Activated naive CD4-positive, alpha-beta T cell treated with anti-CD3 and anti-CD28 coated beads for 36 hours (primary cell): Measurements from ENCODE around the gene RFWD3. TPM values are rescaled to one million over a fixed set of nuclear protein-coding genes. Genes with fewer than 3 reads are reported as not detected.
"Not testable (repeated sequence)": the region's sequence is repeated elsewhere in the genome, so short reads cannot be mapped to it uniquely, and the experiment has no call there.

Experiments
- CTCF ChIA-PET: fragments of 350-600 bp; sonication (Branson Sonifier 250); formaldehyde crosslinking; loops from one replicate; lab custom pipeline; 2021; ENCODE audit warnings: antibody characterized with exemption; lab: Charles Lee
- DNase-seq: peaks from one replicate; pipeline ENCODE4 v3.0.0-alpha.2; 2020
- H3K27ac Mint-ChIP-seq: one replicate; pipeline ENCODE4 v1.8.0; 2021; ENCODE audit warnings: mild to moderate bottlenecking, mixed read lengths
- H3K27me3 Mint-ChIP-seq: one replicate; pipeline ENCODE4 v1.8.0; 2021; ENCODE audit warnings: low read depth, mixed read lengths
- H3K36me3 Mint-ChIP-seq: one replicate; pipeline ENCODE4 v1.8.0; 2021; ENCODE audit warnings: low read depth, mixed read lengths
- H3K4me1 Mint-ChIP-seq: one replicate; pipeline ENCODE4 v1.8.0; 2021; ENCODE audit warnings: low read depth, mixed read lengths
- H3K4me3 Mint-ChIP-seq: one replicate; pipeline ENCODE4 v1.8.0; 2021; ENCODE audit warnings: mild to moderate bottlenecking, moderate library complexity, mixed read lengths
- H3K9me3 Mint-ChIP-seq: one replicate; pipeline ENCODE4 v1.8.0; 2021; ENCODE audit warnings: mixed read lengths
- intact Hi-C: fragments of 100-400 bp; cut with micrococcal nuclease; formaldehyde crosslinking; loops from one replicate; pipeline ENCODE4 v1.15.1; 2023
- total RNA-seq, 2 experiments: library from RNA; stranded (reverse); gene quantifications; one replicate each; pipeline ENCODE4 v1.2.3, GENCODE V29; 2021

The RFWD3 gene
- total RNA-seq, 2 experiments from 2014 or later, result 114 to 124 TPM

GRCh38 chr16:74698222-74698621, 31.5 kb upstream of the RFWD3 start:
- intact Hi-C loops, result no loop called here
- H3K27me3 Mint-ChIP-seq, result no peaks in the 10 kb centered on the region
- H3K27ac Mint-ChIP-seq, result peak overlapping the region; percentile 11
- peak overlapping the region; percentile 65 for H3K4me3 Mint-ChIP-seq
- H3K4me1 Mint-ChIP-seq, result peaks cover 59% of the 10 kb centered on the region
- no peaks in the 10 kb centered on the region for H3K9me3 Mint-ChIP-seq
- CTCF ChIA-PET, result interaction anchor here (0.9 to 1.6 kb wide), 4 partner anchors 10 to 165 kb away, joined by 3 to 6 read pairs (median 4); no protein-coding TSS in a partner anchor
- DNase-seq, result no peak
- peaks cover 16% of the 10 kb centered on the region for H3K36me3 Mint-ChIP-seq

GRCh38 chr16:74695450-74696422, 29.1 kb upstream of the RFWD3 start:
- H3K4me1 Mint-ChIP-seq, result peaks cover 47% of the 10 kb centered on the region
- peak overlapping the region; percentile 66 for H3K4me3 Mint-ChIP-seq
- H3K27ac Mint-ChIP-seq, result no peak overlapping the region
- H3K9me3 Mint-ChIP-seq, result no peaks in the 10 kb centered on the region
- CTCF ChIA-PET, result interaction anchor here (0.7 to 2.0 kb wide), 3 partner anchors 17 to 167 kb away, joined by 3 to 5 read pairs (median 4); no protein-coding TSS in a partner anchor
- intact Hi-C loops, result no loop called here
- H3K27me3 Mint-ChIP-seq, result no peaks in the 10 kb centered on the region
- H3K36me3 Mint-ChIP-seq, result peaks cover 30% of the 10 kb centered on the region
- peak; percentile 75 for DNase-seq

DNA sequence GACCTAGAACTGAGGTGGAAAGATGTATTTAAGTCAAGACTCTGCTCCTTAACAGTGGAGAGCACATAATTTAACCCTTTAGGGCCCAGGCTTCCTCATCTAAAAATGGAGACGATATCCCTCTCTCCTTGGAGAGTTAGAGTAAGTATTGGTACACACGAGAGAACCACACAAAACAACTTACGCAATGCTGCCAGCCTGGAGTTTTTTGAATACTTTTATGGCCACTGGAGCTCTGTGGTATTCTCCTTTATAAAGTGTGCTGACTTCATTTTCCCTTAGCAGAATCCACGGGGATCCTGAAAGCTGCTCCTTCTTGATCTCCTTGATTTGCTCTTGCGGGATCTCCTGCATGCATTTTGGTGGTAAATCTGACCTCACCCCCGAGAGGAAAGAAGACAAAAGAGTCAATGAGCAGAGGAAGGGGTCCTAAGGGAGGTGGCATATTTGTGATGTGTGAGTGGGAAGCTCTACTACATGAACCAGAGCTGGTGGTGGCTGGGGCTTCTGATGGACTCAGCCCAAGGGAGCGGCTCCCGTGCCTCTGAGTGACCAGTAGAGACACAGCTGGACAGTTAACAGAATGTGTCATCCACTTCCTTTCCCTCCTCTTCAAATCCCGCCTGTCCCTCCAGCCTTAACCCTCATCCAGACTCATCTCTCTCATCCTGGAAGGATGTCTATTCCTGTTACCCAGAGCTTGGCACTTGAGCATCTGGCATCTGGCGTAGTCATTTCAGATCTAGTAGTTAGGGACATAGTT, 24.6 kb upstream of the RFWD3 start:
- no peak overlapping the region for H3K27ac Mint-ChIP-seq
- H3K36me3 Mint-ChIP-seq, result peaks cover 43% of the 10 kb centered on the region
- H3K4me3 Mint-ChIP-seq, result no peak overlapping the region
- no peak for DNase-seq
- peaks cover 15% of the 10 kb centered on the region for H3K4me1 Mint-ChIP-seq
- intact Hi-C loops, result no loop called here
- CTCF ChIA-PET, result interaction anchor here (1.1 kb wide), 1 partner anchor 8 kb away, joined by 3 read pairs; no protein-coding TSS in a partner anchor
- H3K9me3 Mint-ChIP-seq, result no peaks in the 10 kb centered on the region
- no peaks in the 10 kb centered on the region for H3K27me3 Mint-ChIP-seq

- H3K4me1 Mint-ChIP-seq, result peaks cover 2% of the 10 kb centered on the region
- intact Hi-C loops, result no loop called here
- CTCF ChIA-PET, result interaction anchor here (0.6 kb wide), 1 partner anchor 239 kb away, joined by 5 read pairs; no protein-coding TSS in a partner anchor
- H3K27me3 Mint-ChIP-seq, result no peaks in the 10 kb centered on the region
- peaks cover 20% of the 10 kb centered on the region for H3K36me3 Mint-ChIP-seq
- no peaks in the 10 kb centered on the region for H3K9me3 Mint-ChIP-seq
- DNase-seq, result no peak
- no peak overlapping the region for H3K27ac Mint-ChIP-seq
- H3K4me3 Mint-ChIP-seq, result no peak overlapping the region
Measured at GRCh38 chr16:74682556-74682955, 15.9 kb upstream of the RFWD3 start.

- Mint-ChIP-seq H3K9me3 (no peaks in the 10 kb centered on the region), H3K4me1 (no peaks in the 10 kb centered on the region), H3K27me3 (no peaks in the 10 kb centered on the region), H3K27ac (no peak overlapping the region), H3K4me3 (no peak overlapping the region), H3K36me3 (peaks cover 16% of the 10 kb centered on the region)
- DNase-seq, result no peak
- CTCF ChIA-PET, result no interaction called here
- intact Hi-C loops, result no loop called here
Measured at GRCh38 chr16:74680681-74681080, 14.0 kb upstream of the RFWD3 start.

DNA sequence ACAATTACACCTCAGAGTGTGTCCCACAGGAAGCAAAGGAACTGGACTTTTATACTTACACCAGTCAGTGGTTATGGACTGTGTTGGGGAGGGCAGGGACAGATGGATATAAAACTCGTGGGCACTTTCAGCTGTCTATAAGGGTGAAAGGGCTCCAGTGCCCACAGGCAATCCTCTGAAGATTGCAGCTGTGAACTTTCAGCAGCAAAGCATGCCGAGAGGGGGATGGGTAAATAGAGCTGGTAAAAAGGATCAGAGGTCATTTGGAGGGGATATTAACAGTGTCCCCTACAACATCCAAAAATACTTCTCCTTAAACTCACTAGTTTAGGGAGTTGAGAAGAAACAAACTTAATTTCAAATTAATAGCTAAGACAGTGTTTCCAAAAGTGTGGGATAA, 13.3 kb upstream of the RFWD3 start:
- H3K9me3 Mint-ChIP-seq, result no peaks in the 10 kb centered on the region
- intact Hi-C loops, result no loop called here
- CTCF ChIA-PET, result no interaction called here
- H3K4me3 Mint-ChIP-seq, result no peak overlapping the region
- peaks cover 14% of the 10 kb centered on the region for H3K36me3 Mint-ChIP-seq
- H3K4me1 Mint-ChIP-seq, result no peaks in the 10 kb centered on the region
- no peak for DNase-seq
- H3K27ac Mint-ChIP-seq, result no peak overlapping the region
- no peaks in the 10 kb centered on the region for H3K27me3 Mint-ChIP-seq

GRCh38 chr16:74677868-74678267, 11.2 kb upstream of the RFWD3 start:
- Mint-ChIP-seq H3K27me3 (no peaks in the 10 kb centered on the region), H3K9me3 (no peaks in the 10 kb centered on the region), H3K36me3 (peaks cover 10% of the 10 kb centered on the region), H3K4me1 (no peaks in the 10 kb centered on the region), H3K4me3 (no peak overlapping the region), H3K27ac (no peak overlapping the region)
- no peak for DNase-seq
- intact Hi-C loops, result no loop called here
- CTCF ChIA-PET, result interaction anchor here (0.7 kb wide), 1 partner anchor 46 kb away, joined by 3 read pairs; no protein-coding TSS in a partner anchor

DNA sequence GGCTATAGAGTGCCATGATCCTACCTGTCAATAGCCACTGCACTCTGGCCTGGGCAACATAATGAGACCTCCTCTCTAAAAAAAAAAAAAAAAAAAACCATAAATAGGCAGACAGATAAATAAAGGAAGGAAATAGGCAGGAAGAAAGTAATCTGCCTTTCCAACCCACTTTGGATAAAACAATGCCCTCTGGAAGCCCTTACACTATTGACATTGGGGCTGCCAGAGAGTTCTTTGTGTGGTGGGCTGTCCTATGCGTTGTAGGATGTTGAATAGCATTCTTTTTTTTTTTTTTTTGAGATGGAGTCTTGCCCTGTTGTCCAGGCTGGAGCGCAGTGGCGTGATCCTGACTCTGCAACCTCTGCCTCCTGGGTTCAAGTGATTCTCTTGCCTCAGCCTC, 7.2 kb upstream of the RFWD3 start:
- no peak overlapping the region for H3K4me3 Mint-ChIP-seq
- H3K4me1 Mint-ChIP-seq, result no peaks in the 10 kb centered on the region
- DNase-seq, result no peak
- H3K27ac Mint-ChIP-seq, result no peak overlapping the region
- H3K36me3 Mint-ChIP-seq, result peaks cover 16% of the 10 kb centered on the region
- H3K9me3 Mint-ChIP-seq, result no peaks in the 10 kb centered on the region
- CTCF ChIA-PET, result interaction anchor here (0.7 kb wide), 1 partner anchor 16 kb away, joined by 4 read pairs; no protein-coding TSS in a partner anchor
- no peaks in the 10 kb centered on the region for H3K27me3 Mint-ChIP-seq
- intact Hi-C loops, result no loop called here

GRCh38 chr16:74668877-74669276, 2.2 kb upstream of the RFWD3 start:
- intact Hi-C loops, DNase-seq, H3K27me3 Mint-ChIP-seq, H3K4me3 Mint-ChIP-seq, H3K9me3 Mint-ChIP-seq, H3K27ac Mint-ChIP-seq: not testable (repeated sequence)
- Mint-ChIP-seq H3K4me1 (peaks cover 18% of the 10 kb centered on the region), H3K36me3 (peaks cover 27% of the 10 kb centered on the region)
- CTCF ChIA-PET, result interaction anchor here (2.2 kb wide), 1 partner anchor 58 kb away, joined by 7 read pairs; no protein-coding TSS in a partner anchor

DNA sequence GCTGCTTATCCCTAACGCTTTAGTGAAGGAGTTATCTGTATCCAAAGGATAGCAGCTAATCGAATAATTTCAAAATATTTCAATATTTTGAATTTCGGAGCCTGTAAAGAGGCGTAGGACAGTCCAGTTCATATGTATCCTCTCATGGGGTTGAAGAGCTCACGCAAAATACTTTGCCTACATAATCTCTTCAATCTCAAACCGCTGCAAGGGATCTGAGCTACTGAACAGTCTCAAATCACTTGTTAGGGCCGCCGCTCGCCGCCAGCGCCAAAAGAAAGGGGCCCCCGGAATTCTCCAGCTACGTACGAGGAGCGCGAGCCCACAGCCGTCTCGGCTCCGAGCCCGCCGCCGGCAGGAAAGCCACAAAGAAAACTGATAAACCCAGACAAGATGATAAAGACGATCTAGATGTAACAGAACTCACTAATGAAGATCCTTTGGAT, 601 bp upstream of the RFWD3 start:
- peaks cover 36% of the 10 kb centered on the region for H3K36me3 Mint-ChIP-seq
- peaks cover 34% of the 10 kb centered on the region for H3K4me1 Mint-ChIP-seq

DNA sequence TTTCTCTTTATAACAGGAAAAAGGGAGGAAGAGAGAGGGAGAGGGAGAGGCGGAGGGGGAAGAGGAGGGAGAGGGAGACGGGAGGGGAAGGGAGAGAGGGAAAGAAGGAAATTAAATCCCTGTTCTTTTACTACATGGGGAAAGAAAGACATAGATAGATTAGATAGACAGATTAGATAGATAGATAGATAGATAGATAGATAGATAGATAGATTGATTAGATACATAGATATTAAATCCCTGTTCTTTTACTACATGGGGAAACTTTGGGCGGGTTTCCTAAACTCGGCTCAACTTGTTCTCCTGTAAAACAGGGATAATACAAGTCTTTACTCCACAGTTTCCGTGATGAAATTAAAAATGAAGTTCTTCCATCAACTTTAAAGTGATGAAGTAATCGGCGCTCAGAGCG, 661 bp downstream of the RFWD3 start:
- CTCF ChIA-PET, result interaction anchor here (1.2 to 1.7 kb wide), 2 partner anchors 14 to 196 kb away, joined by 3 to 5 read pairs; no protein-coding TSS in a partner anchor
- Mint-ChIP-seq H3K4me1 (peaks cover 44% of the 10 kb centered on the region), H3K27me3 (no peaks in the 10 kb centered on the region), H3K9me3 (no peaks in the 10 kb centered on the region), H3K27ac (peak overlapping the region; percentile 63), H3K4me3 (peak overlapping the region; percentile 89), H3K36me3 (peaks cover 33% of the 10 kb centered on the region)
- no peak for DNase-seq
- intact Hi-C loops, result loop anchor here (1.0 to 2.0 kb wide), 3 partner anchors 59 to 483 kb away; partner anchors contain the start of genes GLG1, PSMD7 and ZFP1

More for the DNA sequence above, 601 bp upstream of the RFWD3 start:
- Mint-ChIP-seq H3K27me3 (no peaks in the 10 kb centered on the region), H3K4me3 (peak overlapping the region; percentile 89), H3K27ac (peak overlapping the region; percentile 88), H3K9me3 (no peaks in the 10 kb centered on the region)
- CTCF ChIA-PET, result interaction anchor here (0.7 to 2.2 kb wide), 4 partner anchors 11 to 60 kb away, joined by 3 to 9 read pairs (median 6); no protein-coding TSS in a partner anchor
- intact Hi-C loops, result loop anchor here (1.0 to 2.0 kb wide), 3 partner anchors 34 to 482 kb away; partner anchors contain the start of gene ZFP1
- DNase-seq, result peak; percentile 49
